ENCODE results near the gene SNIP1.
"Not testable (repeated sequence)": the region's sequence is repeated elsewhere in the genome, so short reads cannot be mapped to it uniquely, and the experiment has no call there.

Gene SNIP1, protein sequence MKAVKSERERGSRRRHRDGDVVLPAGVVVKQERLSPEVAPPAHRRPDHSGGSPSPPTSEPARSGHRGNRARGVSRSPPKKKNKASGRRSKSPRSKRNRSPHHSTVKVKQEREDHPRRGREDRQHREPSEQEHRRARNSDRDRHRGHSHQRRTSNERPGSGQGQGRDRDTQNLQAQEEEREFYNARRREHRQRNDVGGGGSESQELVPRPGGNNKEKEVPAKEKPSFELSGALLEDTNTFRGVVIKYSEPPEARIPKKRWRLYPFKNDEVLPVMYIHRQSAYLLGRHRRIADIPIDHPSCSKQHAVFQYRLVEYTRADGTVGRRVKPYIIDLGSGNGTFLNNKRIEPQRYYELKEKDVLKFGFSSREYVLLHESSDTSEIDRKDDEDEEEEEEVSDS

DNA sequence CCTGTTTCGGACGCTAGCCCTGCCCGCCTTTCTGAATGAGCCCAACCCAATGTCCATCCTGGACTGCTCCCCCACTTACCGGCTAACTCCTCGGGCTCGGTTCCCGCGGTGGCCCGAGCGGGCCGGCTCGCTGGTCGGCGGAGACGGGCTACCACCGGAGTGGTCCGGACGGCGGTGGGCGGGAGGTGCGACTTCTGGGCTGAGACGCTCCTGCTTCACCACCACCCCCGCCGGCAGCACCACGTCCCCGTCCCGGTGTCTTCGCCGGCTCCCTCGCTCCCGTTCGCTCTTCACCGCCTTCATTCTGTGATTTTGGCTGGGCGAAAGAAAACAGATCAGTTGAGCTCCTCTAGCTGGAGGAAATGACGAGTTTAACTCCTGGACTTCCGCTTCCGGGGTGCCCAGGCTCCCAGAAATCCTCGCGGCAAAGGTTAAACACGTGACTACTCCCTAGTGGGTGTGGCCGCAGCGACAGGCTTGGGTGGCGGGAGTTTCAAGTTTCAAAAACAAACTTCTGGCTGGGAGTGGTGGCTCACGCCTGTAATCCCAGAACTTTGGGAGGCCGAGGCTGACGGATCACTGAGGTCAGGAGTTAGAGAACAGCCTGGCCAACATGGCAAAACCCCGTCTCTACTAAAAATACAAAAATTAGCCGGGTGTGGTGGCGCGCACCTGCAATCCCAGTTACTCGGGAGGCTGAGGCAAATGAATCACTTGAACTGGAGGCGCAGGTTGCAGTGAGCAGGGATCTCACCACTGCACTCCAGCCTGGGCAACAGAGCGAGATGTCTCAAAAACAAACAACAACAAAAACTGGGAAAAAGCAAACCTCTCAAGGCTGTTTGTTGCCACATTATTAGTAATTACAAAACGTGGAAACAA, at the start of gene SNIP1:
Gene SNIP1 (minus strand): TSS at position 367 of the 882 bp plus-strand sequence. CDS start 64 bp downstream, at position 303.
- DNase-seq: peak; percentile 91

DNA sequence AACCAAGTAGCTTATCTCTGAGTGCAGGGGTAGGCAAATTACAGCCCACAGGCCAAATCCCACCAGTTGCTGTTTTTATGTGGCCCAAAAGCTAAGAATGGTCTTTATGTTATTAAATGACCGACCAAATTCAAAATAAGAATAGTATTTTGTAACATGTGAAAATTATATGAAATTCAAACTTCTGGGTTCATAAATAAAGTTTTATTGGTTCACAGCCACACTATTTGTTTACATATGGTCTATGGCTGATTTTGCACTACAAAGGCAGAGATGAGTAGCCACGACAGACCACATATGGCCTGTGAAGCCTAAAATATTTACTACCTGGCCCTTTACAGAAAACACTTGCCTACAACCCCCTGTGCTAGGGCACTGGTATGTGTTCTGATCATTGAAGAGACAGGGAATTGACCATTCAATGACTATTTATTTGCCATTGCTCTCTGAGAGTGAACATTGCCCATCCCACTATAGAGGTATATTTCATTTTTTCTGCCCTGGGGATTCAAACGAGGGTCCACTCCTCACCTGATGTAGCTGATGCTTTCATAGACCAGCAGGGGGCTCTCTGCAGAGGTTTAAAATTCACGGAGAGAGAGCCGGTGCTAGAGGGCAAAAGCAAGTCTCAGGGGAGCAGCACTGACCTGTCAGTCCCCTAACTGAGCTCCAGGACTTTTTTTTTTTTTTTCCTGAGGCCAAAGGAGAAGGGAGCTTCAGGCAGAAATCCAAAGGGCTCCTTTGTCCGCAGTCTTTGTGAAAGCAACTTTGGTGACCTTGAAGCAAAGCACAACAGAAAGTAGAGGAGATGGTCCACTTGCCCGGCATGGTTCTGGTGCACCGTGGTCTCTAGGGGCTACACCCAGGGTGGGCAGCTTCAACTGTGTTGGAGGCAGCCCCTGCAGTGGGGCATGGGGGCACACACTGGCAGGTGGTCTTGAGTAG, 48.9 kb upstream of the SNIP1 start:
- peak; percentile 73 for DNase-seq

DNA sequence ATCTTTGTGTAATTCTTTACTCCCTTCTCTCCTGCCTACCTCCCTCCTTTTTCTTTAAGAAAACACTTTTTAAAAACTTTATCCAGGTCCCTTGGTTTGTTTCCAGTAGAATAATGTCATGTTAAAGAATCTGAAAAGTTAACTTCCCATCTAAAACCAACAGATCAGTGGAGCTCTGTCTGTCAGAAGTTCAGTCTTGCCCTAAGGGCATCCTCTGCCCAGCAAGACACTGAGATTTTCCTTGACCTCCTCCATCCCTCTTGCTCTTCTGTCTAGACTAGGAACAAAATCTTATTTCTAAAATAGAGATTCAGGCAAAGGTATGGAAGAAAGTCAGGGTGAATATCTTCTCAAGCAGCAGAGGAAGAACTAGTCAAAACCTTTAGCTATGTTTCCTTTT, 47.3 kb upstream of the SNIP1 start:
- DNase-seq: no peak

DNA sequence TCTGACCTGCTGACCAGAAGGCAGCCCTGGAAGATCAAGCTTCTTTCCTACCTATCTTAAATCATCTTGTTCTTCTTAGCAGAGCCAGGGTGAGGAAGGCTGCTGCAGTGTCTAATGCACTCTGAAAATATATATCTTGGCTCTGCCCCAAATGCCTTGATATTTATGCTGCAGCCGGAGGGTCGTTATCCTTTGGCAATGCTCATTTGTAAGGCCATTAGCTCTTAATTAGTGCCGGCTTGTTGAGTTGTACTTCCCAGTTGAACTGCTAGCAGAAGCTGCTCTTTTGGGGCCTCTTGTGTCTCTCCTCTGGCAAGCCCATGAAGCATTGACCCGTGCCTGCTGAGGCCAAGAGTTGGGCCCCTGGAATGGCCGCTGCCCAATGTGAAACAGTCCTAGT, 45.8 kb upstream of the SNIP1 start:
- peak; percentile 10 for DNase-seq

DNA sequence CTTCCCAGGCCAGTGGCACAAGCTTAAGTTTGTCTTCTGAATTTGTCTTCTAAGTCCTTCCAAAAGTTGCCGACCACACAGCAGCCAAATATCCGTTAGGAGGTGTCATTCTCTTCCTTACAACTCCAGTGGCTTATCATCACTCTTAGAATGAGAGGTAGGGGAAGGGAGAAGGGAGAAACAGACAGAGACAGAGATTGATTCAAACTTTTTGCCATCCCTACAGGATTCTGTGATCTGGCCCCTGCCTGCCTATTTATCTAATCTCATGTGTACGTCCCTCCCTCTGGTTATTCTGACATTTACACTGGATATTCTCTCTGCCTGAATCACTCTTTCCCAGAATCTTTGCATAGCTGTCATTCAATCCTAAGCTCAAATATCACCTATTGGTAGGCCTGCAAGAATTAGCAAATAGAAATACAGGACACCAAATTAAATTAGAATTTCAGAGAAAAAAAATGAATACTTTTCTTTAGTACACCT, 42.1 kb upstream of the SNIP1 start:
- no peak for DNase-seq

DNA sequence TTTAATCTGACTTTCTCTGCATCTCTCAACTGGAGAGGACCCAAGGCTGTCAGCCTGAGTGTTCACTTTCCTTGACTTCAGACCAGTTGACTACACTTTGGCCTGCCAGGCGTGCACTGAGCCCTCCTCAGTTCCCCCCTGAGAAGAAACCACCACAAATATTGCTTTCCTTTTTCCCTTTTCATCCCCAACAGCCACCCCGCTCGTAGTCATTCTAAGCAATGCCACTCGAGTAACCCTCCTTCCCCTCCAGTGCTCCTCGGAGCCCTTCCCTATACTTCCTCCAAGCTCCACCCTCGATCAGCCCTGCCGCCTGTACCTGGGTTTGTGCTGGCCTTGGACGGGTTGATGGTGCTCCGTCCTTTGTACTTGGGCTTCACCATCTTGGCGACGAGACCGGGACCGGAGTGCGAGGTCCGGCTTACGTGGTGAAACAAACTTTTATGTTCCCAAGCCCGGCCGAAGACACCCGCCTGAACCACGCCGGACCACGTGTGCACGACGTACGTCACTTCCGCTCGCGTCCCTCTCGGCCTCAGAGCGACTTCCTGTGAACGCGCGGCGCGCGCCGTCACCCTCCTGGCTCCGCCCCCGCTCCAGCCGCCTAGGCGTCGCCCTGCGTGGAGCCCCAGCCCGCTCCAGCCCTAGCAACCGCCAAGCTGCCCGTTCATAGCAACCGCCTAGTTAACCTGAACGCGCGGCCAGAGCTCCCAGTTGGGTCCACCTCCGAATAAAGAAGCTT, 41.5 kb upstream of the SNIP1 start, which contains the start of gene GNL2:
Gene GNL2 (minus strand): TSS at position 498 of the 742 bp plus-strand sequence. CDS start 115 bp downstream, at position 383.
- DNase-seq: peak; percentile 98

DNA sequence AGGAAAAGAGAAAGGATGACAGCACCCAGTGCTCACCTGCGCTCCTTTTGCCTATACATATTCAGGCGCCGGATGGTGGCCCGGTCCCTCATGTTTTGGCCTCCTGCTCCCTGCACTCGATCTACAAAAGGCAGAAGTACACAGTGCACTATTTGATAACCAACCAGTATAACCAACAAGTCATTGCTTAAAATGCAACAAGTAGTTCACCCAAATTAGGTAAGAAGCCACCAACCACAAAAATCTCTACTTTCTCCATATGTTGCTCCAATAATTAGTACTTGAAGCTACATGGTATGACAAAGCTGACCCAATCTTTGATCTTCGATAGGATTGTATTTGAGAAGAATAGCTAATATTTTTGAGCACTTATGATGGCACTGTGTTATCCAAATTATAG, 39.6 kb upstream of the SNIP1 start:
- no peak for DNase-seq

DNA sequence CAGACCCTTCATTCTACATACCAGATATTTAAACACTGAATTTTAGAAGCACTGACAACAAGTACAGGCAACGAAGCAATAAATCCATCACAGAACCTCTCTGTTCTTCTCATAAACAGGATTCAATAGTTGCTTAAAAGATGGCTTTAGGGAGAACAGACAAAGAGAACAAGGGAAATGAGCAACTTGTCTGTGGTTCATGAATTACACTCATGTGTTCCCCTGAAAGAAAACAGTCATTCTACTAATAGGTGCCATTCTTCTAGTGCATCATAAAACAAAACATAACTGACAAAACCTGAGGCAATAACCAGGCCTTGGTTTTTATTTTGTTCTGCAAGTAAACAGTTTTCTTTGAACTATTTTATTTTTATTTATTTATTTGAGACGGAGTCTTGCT, 34.8 kb upstream of the SNIP1 start:
- DNase-seq: no peak

DNA sequence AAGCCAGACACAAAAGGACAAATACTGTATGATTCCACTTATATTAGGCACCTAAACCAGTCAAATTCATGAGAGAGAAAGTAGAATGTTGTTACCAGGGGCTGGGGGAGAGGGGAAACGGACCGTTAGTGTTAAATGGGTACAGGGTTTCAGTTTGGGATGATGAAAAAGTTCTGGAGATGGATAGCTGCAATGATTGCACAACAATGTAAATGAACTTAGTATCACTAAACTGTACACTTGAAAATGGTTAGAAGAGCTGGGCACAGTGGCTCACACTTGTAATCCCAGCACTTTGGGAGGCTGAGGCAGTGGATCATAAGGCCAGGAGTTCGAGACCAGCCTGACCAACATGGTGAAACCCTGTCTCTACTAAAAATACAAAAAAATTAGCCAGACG, 30.5 kb upstream of the SNIP1 start:
- DNase-seq: not testable (repeated sequence)

DNA sequence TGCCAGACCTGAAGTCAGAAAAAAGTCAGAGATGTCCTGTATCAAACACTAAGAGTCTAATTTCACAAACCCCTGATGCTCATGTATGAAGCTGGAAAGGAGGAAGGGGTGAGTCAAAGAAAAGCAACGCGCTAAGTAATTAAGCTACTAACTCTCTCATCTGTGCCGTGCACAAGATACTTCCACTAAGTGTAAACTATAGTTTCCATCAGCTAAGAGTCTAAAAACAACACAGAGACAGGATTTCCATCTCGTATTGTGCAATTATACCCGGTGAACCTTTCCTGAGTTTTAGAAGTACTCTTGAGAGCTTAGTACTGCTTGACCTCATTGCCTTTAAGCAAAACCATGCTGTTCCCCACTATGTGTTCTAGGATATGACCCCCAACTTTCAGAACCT, 21.6 kb upstream of the SNIP1 start:
- DNase-seq: no peak

DNA sequence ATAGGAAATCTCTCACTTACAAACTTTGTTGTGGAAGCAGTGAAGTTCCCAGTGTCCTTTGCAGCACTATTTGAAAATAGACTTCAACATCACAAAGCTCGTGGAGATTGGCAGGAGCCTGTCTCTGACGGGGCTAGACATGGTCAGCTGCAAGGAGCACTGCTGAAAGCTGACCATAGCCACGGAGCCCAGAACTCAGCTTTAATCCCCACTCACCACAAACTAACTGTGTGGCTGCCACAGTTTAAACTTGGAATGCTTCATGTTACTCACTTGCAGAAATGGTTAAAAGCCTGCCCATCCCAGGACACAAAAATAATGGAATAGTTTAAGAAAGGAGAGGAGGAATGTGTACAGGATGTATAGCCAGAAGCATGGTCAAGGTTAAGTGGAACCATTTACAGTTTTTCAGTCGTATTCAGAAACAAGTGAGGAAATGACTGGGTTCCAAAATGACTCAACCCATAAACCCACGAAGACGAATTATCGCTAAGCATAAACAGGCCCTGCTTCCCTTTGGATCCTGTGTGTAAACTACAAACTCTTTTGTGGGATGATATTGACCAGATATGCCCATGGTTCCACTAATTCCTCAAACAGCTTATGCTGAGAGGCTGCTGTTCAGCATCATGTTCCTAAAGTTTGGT, 20.9 kb upstream of the SNIP1 start:
- DNase-seq: no peak

DNA sequence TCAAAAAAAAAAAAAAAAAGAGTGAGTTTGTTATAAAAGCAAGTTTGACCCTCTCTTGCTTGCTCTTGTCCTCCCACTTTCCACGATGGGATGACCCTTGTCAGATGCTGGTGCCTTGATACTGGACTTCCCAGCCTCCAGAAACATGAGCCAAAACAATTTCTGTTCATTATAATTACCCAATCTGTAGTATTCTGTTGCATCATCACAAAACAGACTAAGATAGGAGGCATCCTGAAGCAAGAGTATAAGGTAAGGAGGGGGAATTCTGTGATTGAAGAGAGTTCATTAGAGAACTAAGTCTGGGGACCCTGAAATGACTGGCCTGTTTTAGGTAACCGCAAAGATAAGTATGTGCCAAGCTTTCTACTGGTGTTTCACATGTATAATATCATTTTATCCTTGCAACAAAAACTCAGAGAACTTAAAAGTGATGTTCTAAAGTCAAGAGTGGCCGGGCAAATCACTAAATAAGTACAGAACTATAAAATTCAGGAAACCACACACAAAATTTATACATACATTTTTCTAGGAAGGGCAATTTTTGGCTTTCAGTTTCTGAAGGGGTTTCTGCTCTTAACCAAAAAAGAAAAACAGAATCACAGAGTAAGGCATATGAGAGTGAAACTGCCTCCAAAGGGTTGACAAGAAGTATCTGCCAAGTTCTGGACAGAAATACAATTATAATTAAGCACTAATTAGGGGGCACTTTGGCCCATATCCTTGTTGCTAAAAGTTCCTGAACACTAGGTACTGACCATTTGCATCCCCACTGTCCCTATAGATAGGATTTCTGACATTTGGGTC, 16.6 kb upstream of the SNIP1 start:
- no peak for DNase-seq

DNA sequence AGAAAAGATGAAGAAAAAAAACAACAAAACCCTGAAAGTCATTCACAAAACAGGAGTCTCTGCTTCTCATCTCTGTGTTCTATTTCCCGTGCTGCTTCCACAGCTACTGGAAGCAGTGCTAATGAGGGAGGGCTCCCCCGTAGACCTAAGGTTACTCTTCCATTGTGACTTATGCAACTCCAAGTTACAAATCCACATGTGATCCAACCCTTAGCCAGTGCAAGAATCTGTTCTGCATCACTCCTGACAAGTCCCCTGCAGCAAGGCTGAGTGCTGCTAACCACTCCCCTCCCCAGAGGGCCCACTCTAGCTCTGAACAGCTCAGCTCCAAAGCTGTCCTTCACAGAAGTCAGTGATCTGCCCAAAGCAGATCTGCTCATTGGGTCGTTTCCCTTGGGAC, 12.9 kb upstream of the SNIP1 start:
- no peak for DNase-seq

DNA sequence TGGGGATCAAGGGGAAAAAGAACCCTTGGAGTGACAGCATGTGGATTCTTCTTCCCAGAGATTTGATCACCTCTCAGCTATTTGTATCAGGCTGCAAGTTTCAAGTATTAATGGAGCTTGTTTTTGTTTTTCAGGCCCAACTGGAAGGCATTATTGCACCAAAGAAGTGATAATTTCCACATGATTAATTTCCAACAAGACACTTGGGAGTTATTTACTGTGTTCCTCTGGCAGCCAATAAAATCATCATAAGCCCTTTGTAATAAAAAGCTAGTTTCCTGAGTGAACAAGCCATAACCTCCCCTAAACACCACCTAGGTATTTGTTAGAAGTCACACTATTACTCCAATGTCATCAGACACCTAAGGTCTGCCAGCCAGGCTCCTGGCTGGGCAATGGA, 10.8 kb upstream of the SNIP1 start:
- no peak for DNase-seq

DNA sequence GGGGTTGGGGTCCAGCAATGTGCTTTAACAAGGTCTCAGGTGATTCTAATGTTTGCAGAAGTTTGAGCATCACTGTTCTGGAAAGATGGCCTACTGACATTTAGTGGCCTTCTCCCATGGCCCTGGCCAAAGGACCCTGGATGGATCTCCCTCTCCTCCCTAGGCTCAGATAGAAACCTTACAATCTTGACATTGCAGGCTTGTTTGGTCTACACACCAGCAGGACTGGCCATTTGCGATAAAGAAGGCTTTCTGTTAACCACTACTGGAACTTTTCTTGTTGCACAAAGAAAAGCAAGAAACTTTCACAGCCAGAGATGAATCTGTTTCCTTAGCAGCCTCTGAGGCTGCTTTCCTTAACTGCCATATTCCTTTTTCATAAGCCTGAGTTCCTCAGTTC, 8.9 kb upstream of the SNIP1 start:
- DNase-seq: no peak

DNA sequence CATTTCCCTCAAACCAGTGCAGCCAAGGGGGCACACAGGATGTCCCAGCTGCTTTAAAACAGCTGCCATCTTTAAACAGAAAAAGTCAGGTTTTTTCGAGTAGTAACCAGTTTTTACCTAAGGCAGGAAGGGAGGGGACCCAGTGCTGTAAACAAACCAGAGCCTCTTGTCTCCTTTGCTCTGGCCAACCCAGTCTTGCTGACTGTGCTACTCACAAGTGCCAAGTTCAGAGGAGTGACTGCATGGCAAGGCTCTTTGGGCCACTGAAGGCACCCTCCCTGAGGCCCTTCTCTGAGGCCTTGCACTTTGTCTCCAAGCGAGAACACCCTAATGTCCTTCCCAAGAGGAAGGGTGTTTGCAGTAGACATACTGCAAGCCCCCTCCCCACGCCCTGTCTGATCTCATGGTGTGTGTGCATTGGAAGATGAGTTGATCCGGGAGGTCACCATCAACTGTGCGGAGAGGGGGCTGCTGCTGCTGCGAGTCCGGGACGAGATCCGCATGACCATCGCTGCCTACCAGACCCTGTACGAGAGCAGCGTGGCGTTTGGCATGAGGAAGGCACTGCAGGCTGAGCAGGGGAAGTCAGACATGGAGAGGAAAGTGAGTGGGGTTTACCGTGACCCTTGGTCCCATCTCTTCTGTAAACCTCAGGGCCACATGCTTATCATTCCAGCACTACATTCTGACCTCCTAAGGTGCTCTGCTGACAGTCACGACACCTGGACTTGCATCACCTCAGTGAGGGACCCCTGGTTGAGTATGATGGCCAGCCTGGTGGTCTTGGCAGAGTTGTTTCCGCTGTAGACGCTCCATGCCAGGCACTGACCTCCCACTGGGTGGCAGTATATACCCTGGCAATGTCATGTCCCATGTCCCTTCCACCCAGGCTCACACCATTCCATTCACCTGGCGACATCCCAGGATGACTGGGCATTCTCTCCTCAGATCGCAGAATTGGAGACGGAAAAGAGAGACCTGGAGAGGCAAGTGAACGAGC, 7.3 kb upstream of the SNIP1 start:
- no peak for DNase-seq

DNA sequence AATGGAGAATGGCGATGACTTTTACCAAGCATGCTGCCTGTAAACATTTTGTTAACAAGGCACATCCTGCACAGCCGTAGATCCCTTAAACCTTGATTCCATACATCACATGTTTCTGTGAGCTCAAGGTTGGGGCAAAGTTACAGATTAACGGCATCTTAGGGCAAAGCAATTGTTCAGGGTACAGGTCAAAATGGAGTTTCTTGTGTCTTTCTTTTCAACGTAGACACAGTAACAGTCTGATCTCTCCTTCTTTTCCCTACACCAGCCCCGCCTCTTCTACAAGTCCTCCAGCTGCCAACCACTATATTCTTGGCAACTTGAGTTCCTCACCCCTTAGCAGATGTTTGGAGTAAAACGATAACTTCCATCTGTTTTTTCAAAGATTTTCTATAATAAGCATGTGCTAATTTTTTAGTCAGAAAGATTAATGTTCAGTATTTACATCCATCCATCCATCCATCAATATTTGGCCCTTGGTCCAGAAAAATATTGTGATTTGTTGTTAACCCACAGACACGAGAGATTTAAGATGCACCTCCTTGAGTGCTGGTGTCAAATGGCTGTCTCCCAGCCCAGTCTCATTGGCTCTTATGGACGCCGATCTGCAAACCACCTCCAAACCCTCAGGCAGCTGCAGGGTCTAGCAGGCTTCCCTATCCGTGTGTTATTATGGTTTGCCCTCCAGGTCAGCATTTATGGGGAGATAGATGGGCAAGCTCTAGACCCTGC, 6.5 kb upstream of the SNIP1 start:
- no peak for DNase-seq

DNA sequence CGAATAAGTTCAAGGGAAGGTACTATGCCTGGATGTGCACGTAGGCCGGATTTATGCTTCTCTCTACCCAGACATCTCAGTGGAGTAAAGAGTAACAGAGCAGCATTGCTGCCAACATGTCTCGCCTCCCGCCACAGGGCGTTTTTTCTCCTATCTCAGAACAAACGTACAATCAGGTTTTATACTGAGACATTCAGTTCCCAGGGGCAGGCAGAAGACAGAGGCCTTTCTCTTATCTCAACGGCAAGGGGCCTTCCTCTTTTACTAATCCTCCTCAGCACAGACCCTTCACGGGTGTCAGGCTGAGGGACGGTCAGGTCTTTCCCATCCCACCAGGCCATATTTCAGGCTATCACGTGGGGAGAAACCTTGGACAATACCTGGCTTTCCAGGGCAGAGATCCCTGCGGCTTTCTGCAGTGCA, 5.9 kb upstream of the SNIP1 start:
- not testable (repeated sequence) for DNase-seq
